H9 (cell line): ENCODE measurements around the gene SLC4A7. TPM values are rescaled to one million over a fixed set of nuclear protein-coding genes. Genes with fewer than 3 reads are reported as not detected.

Experiments used
- DNase-seq: peaks from one replicate; pipeline ENCODE4 v3.0.0-alpha.2; 2017
- H2AFZ ChIP-seq: one replicate; pipeline ENCODE4 v1.6.1; 2013; ENCODE audit warnings: mild to moderate bottlenecking, low read length, control low read depth, moderate library complexity
- H2AK5ac ChIP-seq: 2 replicates; pipeline ENCODE4 v1.6.1; 2013; ENCODE audit warnings: low read length, control low read depth, mixed read lengths; ENCODE audit not compliant: insufficient read length
- H2BK120ac ChIP-seq: one replicate; pipeline ENCODE4 v1.6.1; 2013; ENCODE audit warnings: low read depth, mild to moderate bottlenecking, low read length, control low read depth, inconsistent platforms; ENCODE audit not compliant: poor library complexity, severe bottlenecking
- H2BK12ac ChIP-seq: 2 replicates; pipeline ENCODE4 v1.6.1; 2013; ENCODE audit warnings: low read length, control low read depth, mixed read lengths, low read depth; ENCODE audit not compliant: insufficient read length
- H2BK15ac ChIP-seq: 2 replicates; pipeline ENCODE4 v1.6.1; 2013; ENCODE audit warnings: low read depth, low read length, control low read depth
- H2BK20ac ChIP-seq: one replicate; pipeline ENCODE4 v1.6.1; 2013; ENCODE audit warnings: low read depth, mild to moderate bottlenecking, low read length, control low read depth, inconsistent platforms; ENCODE audit not compliant: poor library complexity, severe bottlenecking
- H2BK5ac ChIP-seq: 2 replicates; pipeline ENCODE4 v1.6.1; 2013; ENCODE audit warnings: low read length, control low read depth, mixed read lengths; ENCODE audit not compliant: insufficient read length
- H3K14ac ChIP-seq: 2 replicates; pipeline ENCODE4 v1.6.1; 2013; ENCODE audit warnings: low read length, control low read depth; ENCODE audit not compliant: insufficient read depth
- H3K18ac ChIP-seq: 2 replicates; pipeline ENCODE4 v1.6.1; 2013; ENCODE audit warnings: low read depth, mild to moderate bottlenecking, mixed read lengths, low read length, control low read depth; ENCODE audit not compliant: insufficient read length
- H3K23ac ChIP-seq: 2 replicates; pipeline ENCODE4 v1.6.1; 2013; ENCODE audit warnings: low read length, control low read depth, mixed read lengths, low read depth; ENCODE audit not compliant: insufficient read length
- H3K23me2 ChIP-seq: 2 replicates; pipeline ENCODE4 v1.6.1; 2013; ENCODE audit warnings: low read depth, mild to moderate bottlenecking, mixed read lengths, low read length, control low read depth; ENCODE audit not compliant: insufficient read length, poor library complexity, severe bottlenecking
- H3K27ac ChIP-seq: 2 replicates; pipeline ENCODE4 v1.5.1; 2013; ENCODE audit warnings: low read length, control low read depth, mixed read lengths, low read depth; ENCODE audit not compliant: insufficient read length
- H3K27me3 ChIP-seq: 2 replicates; pipeline ENCODE4 v1.6.1; 2013; ENCODE audit warnings: low read length, control low read depth, inconsistent platforms; ENCODE audit not compliant: insufficient read depth
- H3K4ac ChIP-seq: 2 replicates; pipeline ENCODE4 v1.6.1; 2013; ENCODE audit warnings: low read depth, mild to moderate bottlenecking, control low read depth, inconsistent platforms, low read length, moderate library complexity
- H3K4me1 ChIP-seq: 2 replicates; pipeline ENCODE4 v1.6.1; 2013; ENCODE audit warnings: low read length, control low read depth, inconsistent platforms; ENCODE audit not compliant: insufficient read depth
- H3K4me2 ChIP-seq: 2 replicates; pipeline ENCODE4 v1.6.1; 2013; ENCODE audit warnings: low read length, control low read depth, mixed read lengths; ENCODE audit not compliant: insufficient read length, insufficient read depth
- H3K56ac ChIP-seq: 2 replicates; pipeline ENCODE4 v1.6.1; 2013; ENCODE audit warnings: low read depth, mild to moderate bottlenecking, mixed read lengths, low read length, control low read depth; ENCODE audit not compliant: insufficient read length
- H3K79me1 ChIP-seq: 2 replicates; pipeline ENCODE4 v1.6.1; 2013; ENCODE audit warnings: low read depth, mild to moderate bottlenecking, moderate library complexity, low read length, control low read depth, inconsistent platforms; ENCODE audit not compliant: insufficient read depth, poor library complexity, severe bottlenecking
- H3K79me2 ChIP-seq: 2 replicates; pipeline ENCODE4 v1.6.1; 2013; ENCODE audit warnings: low read length, control low read depth, inconsistent platforms; ENCODE audit not compliant: insufficient read depth
- H3K9ac ChIP-seq: 2 replicates; pipeline ENCODE4 v1.6.1; 2013; ENCODE audit warnings: low read length, control low read depth, mixed read lengths; ENCODE audit not compliant: insufficient read length; ENCODE audit errors: extremely low read depth
- H3K9me3 ChIP-seq: one replicate; pipeline ENCODE4 v1.6.1; 2013; ENCODE audit warnings: low read depth, low read length, inconsistent platforms; ENCODE audit not compliant: control insufficient read depth
- H3T11ph ChIP-seq: one replicate; pipeline ENCODE4 v1.6.1; 2013; ENCODE audit warnings: mild to moderate bottlenecking, low read length, control low read depth, inconsistent platforms
- H4K20me1 ChIP-seq: one replicate; pipeline ENCODE4 v1.6.1; 2013; ENCODE audit not compliant: control insufficient read depth, insufficient read length, insufficient read depth
- H4K5ac ChIP-seq: 2 replicates; pipeline ENCODE4 v1.6.1; 2013; ENCODE audit warnings: low read depth, mild to moderate bottlenecking, mixed read lengths, low read length, control low read depth; ENCODE audit not compliant: insufficient read length
- H4K8ac ChIP-seq: replicated peaks from 2 replicates; pipeline ENCODE4 v1.6.1; 2013; ENCODE audit warnings: low read length, control low read depth, mixed read lengths, low read depth; ENCODE audit not compliant: insufficient read length
- H4K91ac ChIP-seq: 2 replicates; pipeline ENCODE4 v1.6.1; 2013; ENCODE audit warnings: low read depth, mild to moderate bottlenecking, moderate library complexity, mixed read lengths, low read length, control low read depth; ENCODE audit not compliant: insufficient read length
- H3K27ac Mint-ChIP-seq, 3 experiments: 2 replicates in 2 of 3; 3 replicates in 1 of 3; pipeline ENCODE4 v1.8.0; 2020 to 2021; ENCODE audit warnings: mixed read lengths in 3 of 3, mild to moderate bottlenecking in 1 of 3, moderate library complexity in 1 of 3
- H3K27me3 Mint-ChIP-seq: 2 replicates; pipeline ENCODE4 v1.8.0; 2021; ENCODE audit warnings: low read depth, mild to moderate bottlenecking, moderate library complexity, mixed read lengths
- H3K36me3 Mint-ChIP-seq, 3 experiments: 2 replicates in 2 of 3; 3 replicates in 1 of 3; pipeline ENCODE4 v1.8.0; 2020 to 2021; ENCODE audit warnings: low read depth in 3 of 3, mixed read lengths in 3 of 3; ENCODE audit not compliant: insufficient read depth in 1 of 3
- H3K4me1 Mint-ChIP-seq, 2 experiments: 2 replicates each; pipeline ENCODE4 v1.8.0; 2020; ENCODE audit warnings: mixed read lengths in 2 of 2
- H3K4me3 Mint-ChIP-seq, 2 experiments: 2 replicates in 1 of 2; 3 replicates in 1 of 2; pipeline ENCODE4 v1.8.0; 2020 to 2021; ENCODE audit warnings: mild to moderate bottlenecking in 2 of 2, mixed read lengths in 2 of 2, moderate library complexity in 1 of 2
- H3K9me3 Mint-ChIP-seq, 2 experiments: 2 replicates in 1 of 2; 3 replicates in 1 of 2; pipeline ENCODE4 v1.8.0; 2020; ENCODE audit warnings: mild to moderate bottlenecking in 2 of 2, mixed read lengths in 2 of 2, moderate library complexity in 1 of 2
- CTCF ChIP-seq: fragments of 200-600 bp; sonication (generic); conservative IDR thresholded peaks from 3 replicates; pipeline ENCODE4 v1.8.0; 2021; ENCODE audit warnings: antibody characterized with exemption, mild to moderate bottlenecking
- WGBS: extraction: QIAGEN DNeasy Blood & Tissue Kit; methylation state at CpG from one replicate; pipeline ENCODE4 v1.1.7; 2013; ENCODE audit warnings: missing lambda C conversion rate, low lambda C conversion rate, mixed read lengths; ENCODE audit not compliant: insufficient read length; ENCODE audit errors: extremely low coverage; 5-methylcytosine and 5-hydroxymethylcytosine counted together
- total RNA-seq: library from RNA; stranded (reverse); gene quantifications from 2 replicates; pipeline ENCODE4 v1.2.1, GENCODE V29; 2021

SLC4A7 gene
- total RNA-seq, 1 experiment from 2014 or later, result 46.1 TPM

- Histone ChIP-seq H3K4me1 (no peaks in the 10 kb centered on the region), H3K4me2 (no peak overlapping the region), H4K20me1 (no peaks in the 10 kb centered on the region), H3K9me3 (no peaks in the 10 kb centered on the region), H2BK120ac (no peak overlapping the region), H2BK5ac (no peak overlapping the region), H2AK5ac (no peak overlapping the region), H3K56ac (no peak overlapping the region), H4K5ac (no peak overlapping the region), H2BK15ac (no peak overlapping the region), H4K91ac (no peak overlapping the region), H3K27ac (no peak overlapping the region), H3T11ph (no peak overlapping the region), H2BK12ac (no peak overlapping the region), H3K79me2 (no peaks in the 10 kb centered on the region), H3K79me1 (no peaks in the 10 kb centered on the region), H3K27me3 (no peaks in the 10 kb centered on the region), H3K18ac (no peak overlapping the region), H2BK20ac (no peak overlapping the region), H3K4ac (no peak overlapping the region), H3K23ac (no peak overlapping the region), H3K23me2 (no peaks in the 10 kb centered on the region), H3K9ac (no peak overlapping the region), H4K8ac (no peak overlapping the region), H2AFZ (no peak overlapping the region), H3K14ac (no peak overlapping the region)
- TF ChIP-seq CTCF, result no peak
- no CpG with 5 or more reads among the region's 3 CpGs for WGBS
- Mint-ChIP-seq H3K4me3 (no peak overlapping the region), H3K27ac (no peak overlapping the region), H3K9me3 (no peaks in the 10 kb centered on the region), H3K4me1 (no peaks in the 10 kb centered on the region), H3K36me3 (no peaks in the 10 kb centered on the region), H3K27me3 (no peaks in the 10 kb centered on the region)
- no peak for DNase-seq
Observed at GRCh38 chr3:27344192-27344591, 140.0 kb downstream of the SLC4A7 start.
